Hepatocyte (in vitro differentiated cells): ENCODE data around the gene KIRREL3. TPM values are rescaled to one million over a fixed set of nuclear protein-coding genes. Genes with fewer than 3 reads are reported as not detected.

Experiments used
- DNase-seq: peaks from one replicate; pipeline ENCODE4 v3.0.0-alpha.2; 2016; ENCODE audit warnings: low spot score
- H2AFZ ChIP-seq: fragments of 200-600 bp; sonication (generic); 2 replicates; pipeline ENCODE4 v1.6.0; 2016; ENCODE audit warnings: antibody characterized with exemption, mild to moderate bottlenecking
- H3K27ac ChIP-seq: fragments of 200-600 bp; sonication (generic); 2 replicates; pipeline ENCODE4 v1.5.1; 2016; ENCODE audit warnings: mild to moderate bottlenecking
- H3K27me3 ChIP-seq: fragments of 200-600 bp; sonication (generic); 2 replicates; pipeline ENCODE4 v1.6.1; 2016
- H3K36me3 ChIP-seq: fragments of 200-600 bp; sonication (generic); replicated peaks from 2 replicates; pipeline ENCODE4 v1.5.1; 2016; ENCODE audit warnings: low read depth; ENCODE audit not compliant: insufficient read depth
- H3K4me1 ChIP-seq: fragments of 200-600 bp; sonication (generic); 2 replicates; pipeline ENCODE4 v1.5.1; 2016; ENCODE audit warnings: mild to moderate bottlenecking, moderate library complexity; ENCODE audit not compliant: insufficient read depth
- H3K4me2 ChIP-seq: fragments of 200-600 bp; sonication (generic); 2 replicates; pipeline ENCODE4 v1.6.0; 2016
- H3K4me3 ChIP-seq: fragments of 200-600 bp; sonication (generic); 2 replicates; pipeline ENCODE4 v1.5.1; 2016; ENCODE audit warnings: mild to moderate bottlenecking
- H3K79me2 ChIP-seq: fragments of 200-600 bp; sonication (generic); 2 replicates; pipeline ENCODE4 v1.6.0; 2017; ENCODE audit warnings: mild to moderate bottlenecking
- H3K9me2 ChIP-seq: fragments of 200-600 bp; sonication (generic); replicated peaks from 2 replicates; pipeline ENCODE4 v1.6.0; 2017; ENCODE audit warnings: mild to moderate bottlenecking; ENCODE audit not compliant: insufficient read depth
- H3K9me3 ChIP-seq: fragments of 200-600 bp; sonication (generic); 2 replicates; pipeline ENCODE4 v1.5.1; 2016; ENCODE audit warnings: low read depth, mild to moderate bottlenecking
- H4K20me1 ChIP-seq: fragments of 200-600 bp; sonication (generic); 2 replicates; pipeline ENCODE4 v1.6.0; 2016; ENCODE audit warnings: mild to moderate bottlenecking; ENCODE audit not compliant: insufficient read depth, poor library complexity, severe bottlenecking
- CTCF ChIP-seq: fragments of 200-600 bp; sonication (generic); IDR thresholded peaks from 2 replicates; pipeline ENCODE4 v1.5.1; 2016; ENCODE audit warnings: antibody characterized with exemption, mild to moderate bottlenecking; ENCODE audit not compliant: poor library complexity
- EZH2 ChIP-seq: fragments of 200-600 bp; sonication (generic); IDR thresholded peaks from 2 replicates; pipeline ENCODE4 v1.6.1; 2016; ENCODE audit warnings: antibody characterized with exemption, mild to moderate bottlenecking, borderline replicate concordance
- EZH2phosphoT487 ChIP-seq: fragments of 200-600 bp; sonication (generic); IDR thresholded peaks from one replicate; pipeline ENCODE4 v1.6.1; 2018; ENCODE audit warnings: antibody characterized with exemption, mild to moderate bottlenecking, low read depth, moderate library complexity; ENCODE audit not compliant: unreplicated experiment, severe bottlenecking
- WGBS: methylation state at CpG from one replicate; pipeline ENCODE4 v1.1.6; 2016; ENCODE audit warnings: low lambda C conversion rate; ENCODE audit errors: missing lambda C conversion rate; 5-methylcytosine and 5-hydroxymethylcytosine counted together
- polyA plus RNA-seq: library from polyadenylated mRNA; unstranded; fragments of >200 nt; fragmentation: Nextera tagmentation; extraction: Ambion mirVana; gene quantifications from 2 replicates; pipeline ENCODE4 v1.2.1, GENCODE V29; 2016
- total RNA-seq: library from RNA; depleted of rRNA; stranded (reverse); fragments of >200 nt; gene quantifications from 2 replicates; pipeline ENCODE4 v1.2.3, GENCODE V29; 2014

The KIRREL3 gene
- total and polyA plus RNA-seq, 2 experiments from 2014 or later: 0.33 to 0.86 TPM

- Histone ChIP-seq H3K36me3 (no peaks in the 10 kb centered on the region), H3K9me3 (no peaks in the 10 kb centered on the region), H3K9me2 (no peaks in the 10 kb centered on the region), H3K27ac (no peak overlapping the region), H3K27me3 (peaks cover 15% of the 10 kb centered on the region), H4K20me1 (no peaks in the 10 kb centered on the region), H3K4me2 (no peak overlapping the region), H3K4me1 (no peaks in the 10 kb centered on the region), H2AFZ (no peak overlapping the region), H3K4me3 (no peak overlapping the region), H3K79me2 (no peaks in the 10 kb centered on the region)
- no peak for DNase-seq
- WGBS: 81% methylated on average over 7 of the region's 7 CpGs
- no peak for TF ChIP-seq CTCF
- no peak for TF ChIP-seq EZH2
- TF ChIP-seq EZH2phosphoT487: no peak
Measured at GRCh38 chr11:126791991-126792390, 208.6 kb downstream of the KIRREL3 start.

- Histone ChIP-seq H3K36me3 (no peaks in the 10 kb centered on the region), H3K9me3 (no peaks in the 10 kb centered on the region), H2AFZ (no peak overlapping the region), H3K4me2 (no peak overlapping the region), H3K4me3 (no peak overlapping the region), H3K9me2 (no peaks in the 10 kb centered on the region), H4K20me1 (no peaks in the 10 kb centered on the region), H3K27ac (no peak overlapping the region), H3K27me3 (peaks cover 15% of the 10 kb centered on the region), H3K79me2 (no peaks in the 10 kb centered on the region), H3K4me1 (no peaks in the 10 kb centered on the region)
- DNase-seq: no peak
- no peak for TF ChIP-seq CTCF
- no peak for TF ChIP-seq EZH2
- no peak for TF ChIP-seq EZH2phosphoT487
- 75% methylated on average over 3 of the region's 3 CpGs for WGBS
Measured at GRCh38 chr11:126791446-126791845, 209.1 kb downstream of the KIRREL3 start.

DNA sequence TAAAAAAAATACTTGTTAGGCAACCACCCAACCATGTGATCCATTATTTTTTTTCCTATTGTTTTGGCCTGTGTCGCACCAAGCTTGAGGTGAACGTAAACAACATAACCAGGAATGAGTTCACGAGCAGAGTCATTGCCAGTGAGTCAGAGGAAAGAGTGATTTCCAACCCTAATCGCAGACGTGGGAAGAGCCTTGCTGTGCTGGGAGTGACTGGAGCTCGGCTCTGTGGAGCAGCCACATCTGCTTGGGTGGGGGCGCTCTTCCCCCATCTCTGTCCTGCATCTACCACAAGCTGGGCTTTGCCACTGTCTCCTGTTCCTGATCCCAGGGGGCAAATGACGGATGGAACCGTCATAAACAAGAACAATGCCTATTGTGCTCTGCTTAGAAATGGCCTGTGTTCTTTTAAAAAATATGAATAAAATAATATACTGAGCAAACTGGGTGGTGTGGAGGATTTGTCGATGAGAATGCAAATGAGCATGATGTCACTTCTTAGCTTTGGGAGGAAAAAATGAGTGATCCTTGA is 210.0 kb downstream of the KIRREL3 start:
- H4K20me1 ChIP-seq: no peaks in the 10 kb centered on the region
- no peak for DNase-seq
- no peak overlapping the region for H3K27ac ChIP-seq
- H2AFZ ChIP-seq: no peak overlapping the region
- no peaks in the 10 kb centered on the region for H3K4me1 ChIP-seq
- H3K79me2 ChIP-seq: no peaks in the 10 kb centered on the region
- H3K4me2 ChIP-seq: no peak overlapping the region
- H3K4me3 ChIP-seq: no peak overlapping the region
- H3K9me3 ChIP-seq: no peaks in the 10 kb centered on the region
- peaks cover 13% of the 10 kb centered on the region for H3K27me3 ChIP-seq
- TF ChIP-seq EZH2 (no peak), CTCF (no peak), EZH2phosphoT487 (no peak)
- 60% methylated on average over 10 of the region's 10 CpGs for WGBS
- H3K9me2 ChIP-seq: no peaks in the 10 kb centered on the region
- H3K36me3 ChIP-seq: no peaks in the 10 kb centered on the region

DNA sequence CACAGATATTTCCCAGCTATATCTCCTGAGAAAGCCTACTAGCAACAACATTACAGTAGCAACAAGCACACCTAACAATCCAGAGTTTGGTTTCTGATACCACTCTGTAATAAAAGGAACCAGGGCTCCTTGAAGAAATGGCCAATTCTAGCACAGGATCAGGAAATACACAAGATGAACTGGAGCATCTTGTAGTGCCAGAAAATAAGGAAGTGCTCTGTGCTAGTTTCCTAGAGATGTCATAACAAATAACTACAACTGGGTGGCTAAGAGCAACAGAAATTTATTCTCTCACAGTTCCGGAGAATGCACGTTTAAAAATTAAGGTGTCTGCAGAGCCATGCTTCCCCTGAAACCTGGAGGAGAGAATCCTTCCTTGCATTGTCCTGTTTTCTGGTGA is 217.8 kb downstream of the KIRREL3 start:
- H3K4me1 ChIP-seq: no peaks in the 10 kb centered on the region
- no peaks in the 10 kb centered on the region for H3K79me2 ChIP-seq
- TF ChIP-seq CTCF (no peak), EZH2phosphoT487 (no peak), EZH2 (no peak)
- WGBS: 81% methylated on average over 2 of the region's 2 CpGs
- H2AFZ ChIP-seq: no peak overlapping the region
- no peaks in the 10 kb centered on the region for H3K36me3 ChIP-seq
- H3K4me2 ChIP-seq: no peak overlapping the region
- no peaks in the 10 kb centered on the region for H3K9me3 ChIP-seq
- H3K27ac ChIP-seq: no peak overlapping the region
- H3K27me3 ChIP-seq: peaks cover 48% of the 10 kb centered on the region
- H4K20me1 ChIP-seq: no peaks in the 10 kb centered on the region
- no peaks in the 10 kb centered on the region for H3K9me2 ChIP-seq
- DNase-seq: no peak
- H3K4me3 ChIP-seq: no peak overlapping the region
